Measurements from ENCODE around the gene MAML3. TPM values are rescaled to one million over a fixed set of nuclear protein-coding genes. Genes with fewer than 3 reads are reported as not detected.

The MAML3 gene
- total and polyA plus RNA-seq, 2 experiments from 2014 or later, result 1.7 to 6.5 TPM

DNA sequence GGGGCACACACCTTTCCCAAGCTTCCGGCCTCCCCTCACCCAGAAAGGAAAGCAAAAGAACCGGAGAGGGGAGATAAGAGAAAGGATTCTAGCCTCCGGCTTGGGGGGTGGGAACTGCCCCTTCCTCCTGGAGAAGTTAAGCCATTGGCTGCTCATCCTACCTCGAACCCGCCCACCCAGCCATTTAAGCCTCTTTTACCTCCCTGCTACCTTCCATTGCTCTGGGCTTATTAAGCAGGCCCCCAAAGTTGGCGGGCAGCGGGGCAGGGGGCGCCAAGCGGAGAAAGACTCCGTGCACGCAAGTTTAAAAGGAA, 2.3 kb downstream of the MAML3 start:
- Histone ChIP-seq H3K4me1 (ENCODE audit: insufficient read depth) (peaks cover 24% of the 10 kb centered on the region), H4K20me1 (replicated peaks; ENCODE audit: insufficient read depth) (no peaks in the 10 kb centered on the region), H3K36me3 (ENCODE audit: insufficient read depth) (no peaks in the 10 kb centered on the region), H3K4me3 (peak overlapping the region; percentile 97), H3K79me2 (replicated peaks; ENCODE audit: insufficient read depth) (0 out of 2 replicates have a peak, but pooled peaks cover 7% of the 10 kb centered on the region), H3F3A (replicated peaks; ENCODE audit: low read depth) (peaks cover 4% of the 10 kb centered on the region), H3K27ac (ENCODE audit: low read depth) (peak overlapping the region; percentile 99), H3K27me3 (ENCODE audit: insufficient read depth) (peaks cover 12% of the 10 kb centered on the region), H3K4me2 (peak overlapping the region; percentile 99), H3K9me2 (ENCODE audit: insufficient read depth) (no peaks in the 10 kb centered on the region), H2AFZ (peak overlapping the region; percentile 67)
- TF ChIP-seq POLR2AphosphoS5 (IDR thresholded peaks at IDR 0.05; ENCODE audit: low read depth), result peak; percentile 81
- peak; percentile 35; the same call in 1 of the 2 replicates for TF ChIP-seq ETS1 (IDR thresholded peaks at IDR 0.05)
- no peak for TF ChIP-seq REST (IDR thresholded peaks at IDR 0.05; ENCODE audit: unreplicated experiment)
- H3K4me1 Mint-ChIP-seq, result peaks cover 32% of the 10 kb centered on the region
- no peaks in the 10 kb centered on the region; the same call in 2 of the 3 replicates for H3K36me3 Mint-ChIP-seq (ENCODE audit: low read depth)
- H3K4me3 Mint-ChIP-seq, result peak overlapping the region; percentile 90
- peak; percentile 95 for DNase-seq (ENCODE audit: low spot score)
- H3K27ac Mint-ChIP-seq, result peak overlapping the region; percentile 89; the same call in 1 of the 2 replicates
- ATAC-seq, result peak; percentile 58
- H3K9me3 Mint-ChIP-seq, result no peaks in the 10 kb centered on the region
- H3K27me3 Mint-ChIP-seq (ENCODE audit: insufficient read depth, low read depth, poor library complexity), result peaks cover 27% of the 10 kb centered on the region

DNA sequence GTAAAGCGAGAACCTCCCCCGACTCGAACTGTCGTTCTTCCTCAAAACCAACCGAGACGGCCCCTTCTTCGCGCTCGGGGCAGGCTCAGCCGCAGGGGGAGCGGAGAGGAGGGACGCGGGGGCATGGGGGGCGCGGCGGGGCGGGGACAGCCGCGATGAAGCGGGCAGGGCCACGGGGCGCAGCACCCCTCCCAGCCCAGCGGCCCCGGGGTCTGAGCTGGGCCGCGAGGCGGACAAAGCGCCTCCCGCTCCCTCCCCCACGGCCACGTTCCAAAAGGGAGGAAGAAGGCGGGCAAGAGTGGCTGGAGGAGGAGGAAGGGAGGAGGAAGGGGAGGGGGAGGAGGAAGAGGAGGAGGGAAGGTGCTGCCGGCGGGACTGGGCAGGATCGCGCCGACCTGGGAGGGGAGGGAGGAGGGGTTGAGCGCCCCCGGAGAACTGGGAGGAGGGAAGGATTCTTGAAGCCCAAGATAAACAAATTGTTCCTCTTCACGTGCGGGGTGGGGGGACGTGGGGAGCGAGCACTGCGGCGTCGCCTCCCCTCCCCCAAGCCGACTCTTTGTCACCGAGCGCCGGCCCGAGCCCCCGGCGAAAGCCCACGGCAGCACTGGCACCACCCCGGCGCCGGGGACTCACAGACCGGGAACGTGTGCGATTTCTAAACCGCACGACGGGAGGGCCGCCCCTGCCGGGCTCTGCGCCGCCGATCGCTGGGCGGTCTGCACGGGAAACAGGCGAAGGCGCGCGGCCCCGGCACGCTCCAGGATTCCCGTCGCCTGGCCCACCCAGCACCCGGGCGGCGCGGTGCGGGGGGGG, 2.9 kb downstream of the MAML3 start:
- H2AFZ ChIP-seq, result no peak overlapping the region
- peak overlapping the region; percentile 95 for H3K27ac Mint-ChIP-seq
- TF ChIP-seq, protein P1, sequence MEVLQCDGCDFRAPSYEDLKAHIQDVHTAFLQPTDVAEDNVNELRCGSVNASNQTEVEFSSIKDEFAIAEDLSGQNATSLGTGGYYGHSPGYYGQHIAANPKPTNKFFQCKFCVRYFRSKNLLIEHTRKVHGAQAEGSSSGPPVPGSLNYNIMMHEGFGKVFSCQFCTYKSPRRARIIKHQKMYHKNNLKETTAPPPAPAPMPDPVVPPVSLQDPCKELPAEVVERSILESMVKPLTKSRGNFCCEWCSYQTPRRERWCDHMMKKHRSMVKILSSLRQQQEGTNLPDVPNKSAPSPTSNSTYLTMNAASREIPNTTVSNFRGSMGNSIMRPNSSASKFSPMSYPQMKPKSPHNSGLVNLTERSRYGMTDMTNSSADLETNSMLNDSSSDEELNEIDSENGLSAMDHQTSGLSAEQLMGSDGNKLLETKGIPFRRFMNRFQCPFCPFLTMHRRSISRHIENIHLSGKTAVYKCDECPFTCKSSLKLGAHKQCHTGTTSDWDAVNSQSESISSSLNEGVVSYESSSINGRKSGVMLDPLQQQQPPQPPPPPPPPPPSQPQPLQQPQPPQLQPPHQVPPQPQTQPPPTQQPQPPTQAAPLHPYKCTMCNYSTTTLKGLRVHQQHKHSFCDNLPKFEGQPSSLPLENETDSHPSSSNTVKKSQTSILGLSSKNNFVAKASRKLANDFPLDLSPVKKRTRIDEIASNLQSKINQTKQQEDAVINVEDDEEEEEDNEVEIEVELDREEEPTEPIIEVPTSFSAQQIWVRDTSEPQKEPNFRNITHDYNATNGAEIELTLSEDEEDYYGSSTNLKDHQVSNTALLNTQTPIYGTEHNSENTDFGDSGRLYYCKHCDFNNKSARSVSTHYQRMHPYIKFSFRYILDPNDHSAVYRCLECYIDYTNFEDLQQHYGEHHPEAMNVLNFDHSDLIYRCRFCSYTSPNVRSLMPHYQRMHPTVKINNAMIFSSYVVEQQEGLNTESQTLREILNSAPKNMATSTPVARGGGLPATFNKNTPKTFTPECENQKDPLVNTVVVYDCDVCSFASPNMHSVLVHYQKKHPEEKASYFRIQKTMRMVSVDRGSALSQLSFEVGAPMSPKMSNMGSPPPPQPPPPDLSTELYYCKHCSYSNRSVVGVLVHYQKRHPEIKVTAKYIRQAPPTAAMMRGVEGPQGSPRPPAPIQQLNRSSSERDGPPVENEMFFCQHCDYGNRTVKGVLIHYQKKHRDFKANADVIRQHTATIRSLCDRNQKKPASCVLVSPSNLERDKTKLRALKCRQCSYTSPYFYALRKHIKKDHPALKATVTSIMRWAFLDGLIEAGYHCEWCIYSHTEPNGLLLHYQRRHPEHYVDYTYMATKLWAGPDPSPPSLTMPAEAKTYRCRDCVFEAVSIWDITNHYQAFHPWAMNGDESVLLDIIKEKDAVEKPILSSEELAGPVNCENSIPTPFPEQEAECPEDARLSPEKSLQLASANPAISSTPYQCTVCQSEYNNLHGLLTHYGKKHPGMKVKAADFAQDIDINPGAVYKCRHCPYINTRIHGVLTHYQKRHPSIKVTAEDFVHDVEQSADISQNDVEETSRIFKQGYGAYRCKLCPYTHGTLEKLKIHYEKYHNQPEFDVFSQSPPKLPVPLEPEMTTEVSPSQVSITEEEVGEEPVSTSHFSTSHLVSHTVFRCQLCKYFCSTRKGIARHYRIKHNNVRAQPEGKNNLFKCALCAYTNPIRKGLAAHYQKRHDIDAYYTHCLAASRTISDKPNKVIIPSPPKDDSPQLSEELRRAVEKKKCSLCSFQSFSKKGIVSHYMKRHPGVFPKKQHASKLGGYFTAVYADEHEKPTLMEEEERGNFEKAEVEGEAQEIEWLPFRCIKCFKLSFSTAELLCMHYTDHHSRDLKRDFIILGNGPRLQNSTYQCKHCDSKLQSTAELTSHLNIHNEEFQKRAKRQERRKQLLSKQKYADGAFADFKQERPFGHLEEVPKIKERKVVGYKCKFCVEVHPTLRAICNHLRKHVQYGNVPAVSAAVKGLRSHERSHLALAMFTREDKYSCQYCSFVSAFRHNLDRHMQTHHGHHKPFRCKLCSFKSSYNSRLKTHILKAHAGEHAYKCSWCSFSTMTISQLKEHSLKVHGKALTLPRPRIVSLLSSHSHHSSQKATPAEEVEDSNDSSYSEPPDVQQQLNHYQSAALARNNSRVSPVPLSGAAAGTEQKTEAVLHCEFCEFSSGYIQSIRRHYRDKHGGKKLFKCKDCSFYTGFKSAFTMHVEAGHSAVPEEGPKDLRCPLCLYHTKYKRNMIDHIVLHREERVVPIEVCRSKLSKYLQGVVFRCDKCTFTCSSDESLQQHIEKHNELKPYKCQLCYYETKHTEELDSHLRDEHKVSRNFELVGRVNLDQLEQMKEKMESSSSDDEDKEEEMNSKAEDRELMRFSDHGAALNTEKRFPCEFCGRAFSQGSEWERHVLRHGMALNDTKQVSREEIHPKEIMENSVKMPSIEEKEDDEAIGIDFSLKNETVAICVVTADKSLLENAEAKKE (CRISPR knock-in tag; IDR thresholded peaks at IDR 0.05), result no peak
- TF ChIP-seq POLR2AphosphoS5 (IDR thresholded peaks at IDR 0.05; ENCODE audit: low read depth), result peak; percentile 56
- peak; percentile 37; the same call in 1 of the 2 replicates for TF ChIP-seq CREB1 (CRISPR knock-in tag; IDR thresholded peaks at IDR 0.05; ENCODE audit: low read depth)
- peaks cover 4% of the 10 kb centered on the region for H3F3A ChIP-seq (replicated peaks; ENCODE audit: low read depth)
- H4K20me1 ChIP-seq (replicated peaks; ENCODE audit: insufficient read depth), result no peaks in the 10 kb centered on the region
- H3K4me2 ChIP-seq, result peak overlapping the region; percentile 99
- no peaks in the 10 kb centered on the region for H3K9me2 ChIP-seq (ENCODE audit: insufficient read depth)
- H3K36me3 Mint-ChIP-seq (ENCODE audit: low read depth), result no peaks in the 10 kb centered on the region; the same call in 2 of the 3 replicates
- peak overlapping the region; percentile 99 for H3K27ac ChIP-seq (ENCODE audit: low read depth)
- peaks cover 29% of the 10 kb centered on the region for H3K4me1 ChIP-seq (ENCODE audit: insufficient read depth)
- ATAC-seq, result peak; percentile 27
- peak overlapping the region; percentile 90 for H3K4me3 Mint-ChIP-seq
- 0 out of 2 replicates have a peak, but pooled peaks cover 7% of the 10 kb centered on the region for H3K79me2 ChIP-seq (replicated peaks; ENCODE audit: insufficient read depth)
- H3K27me3 Mint-ChIP-seq (ENCODE audit: insufficient read depth, low read depth, poor library complexity), result peaks cover 27% of the 10 kb centered on the region
- H3K27me3 ChIP-seq (ENCODE audit: insufficient read depth), result peaks cover 12% of the 10 kb centered on the region
- H3K36me3 ChIP-seq (ENCODE audit: insufficient read depth), result no peaks in the 10 kb centered on the region
- no peaks in the 10 kb centered on the region for H3K9me3 Mint-ChIP-seq
- H3K4me3 ChIP-seq, result peak overlapping the region; percentile 97
- H3K4me1 Mint-ChIP-seq, result peaks cover 36% of the 10 kb centered on the region
- peak; percentile 94 for DNase-seq (ENCODE audit: low spot score)
